GM12878 (cell line): ENCODE results near the gene CARD11. TPM values are rescaled to one million over a fixed set of nuclear protein-coding genes. Genes with fewer than 3 reads are reported as not detected.

Experiments used
- ATAC-seq: fragments of 200-7000 bp; cut with Tn5 transposase; 3 replicates; pipeline ENCODE4 v1.9.1; 2020; ENCODE audit warnings: mild to moderate bottlenecking, moderate library complexity
- BruUV-seq: library from RNA; stranded (reverse); fragments of 400-500 nt; replicated peaks from 2 replicates; lab custom pipeline; 2021; lab: Mats Ljungman, UMichigan
- CTCF ChIA-PET: fragments of 300-600 bp; sonication (Branson Sonifier 250); formaldehyde crosslinking; extraction: SDS; loops from one replicate; lab custom pipeline; 2021; ENCODE audit warnings: inconsistent platforms; lab: Yijun Ruan, JAX
- POLR2A ChIA-PET: fragments of 350-600 bp; formaldehyde crosslinking; extraction: SDS; loops from one replicate; lab custom pipeline; 2021; ENCODE audit warnings: inconsistent platforms; lab: Charles Lee
- RAD21 ChIA-PET: fragments of 300-600 bp; sonication (Branson Sonifier 250); formaldehyde crosslinking; loops from one replicate; lab custom pipeline; 2023; ENCODE audit warnings: antibody characterized with exemption; ENCODE audit not compliant: unreplicated experiment; lab: Charles Lee
- SMC1A ChIA-PET: fragments of 300-600 bp; sonication (Branson Sonifier 250); formaldehyde crosslinking; loops from one replicate; lab custom pipeline; 2023; ENCODE audit not compliant: unreplicated experiment, uncharacterized antibody; lab: Charles Lee
- DNase-seq: peaks from one replicate; pipeline ENCODE4 v3.0.0-alpha.2; 2011; ENCODE audit warnings: low read depth, low spot score
- FAIRE-seq: peaks from 3 replicates; lab custom pipeline; 2011; peaks lifted over from hg19 to GRCh38; lab: Jason Lieb, UNC
- H2AFZ ChIP-seq: 2 replicates; pipeline ENCODE4 v1.6.0; 2011; ENCODE audit warnings: low read depth, low read length, control low read depth; ENCODE audit not compliant: control insufficient read depth
- H3K27ac ChIP-seq: 2 replicates; pipeline ENCODE4 v1.5.1; 2011; ENCODE audit warnings: control low read depth; ENCODE audit not compliant: control insufficient read depth, insufficient read depth
- H3K27me3 ChIP-seq, 2 experiments: replicated peaks in 1 of 2; 2 replicates each; pipeline versions ENCODE4 v1.6.0 to v1.6.1; 2011; ENCODE audit warnings: low read length in 1 of 2; ENCODE audit not compliant: control insufficient read depth in 2 of 2, insufficient read depth in 2 of 2
- H3K36me3 ChIP-seq, 2 experiments: 2 replicates each; pipeline ENCODE4 v1.5.1; 2011; ENCODE audit warnings: low read length in 1 of 2; ENCODE audit not compliant: control insufficient read depth in 2 of 2, insufficient read depth in 2 of 2
- H3K4me1 ChIP-seq: 2 replicates; pipeline ENCODE4 v1.6.1; 2011; ENCODE audit warnings: mild to moderate bottlenecking, low read length, moderate library complexity, mixed read lengths; ENCODE audit not compliant: control insufficient read depth, insufficient read depth
- H3K4me2 ChIP-seq: 2 replicates; pipeline ENCODE4 v1.6.0; 2011; ENCODE audit warnings: control low read depth; ENCODE audit not compliant: control insufficient read depth, insufficient read depth
- H3K4me3 ChIP-seq: fragments of 200-600 bp; sonication (generic); 2 replicates; pipeline ENCODE4 v1.5.1; 2016
- H3K79me2 ChIP-seq: 2 replicates; pipeline ENCODE4 v1.6.0; 2011; ENCODE audit warnings: low read length; ENCODE audit not compliant: control insufficient read depth, insufficient read depth
- H3K9ac ChIP-seq: 2 replicates; pipeline ENCODE4 v1.8.0; 2011; ENCODE audit warnings: low read length, control low read depth, mixed read lengths; ENCODE audit not compliant: control insufficient read depth, insufficient read depth
- H3K9me3 ChIP-seq: replicated peaks from 3 replicates; pipeline ENCODE4 v1.5.1; 2011; ENCODE audit warnings: mild to moderate bottlenecking, low read length; ENCODE audit not compliant: control insufficient read depth, insufficient read depth
- H4K20me1 ChIP-seq: 2 replicates; pipeline ENCODE4 v1.6.0; 2011; ENCODE audit not compliant: control insufficient read depth, insufficient read depth
- ATF7 ChIP-seq: fragments of 450-650 bp; IDR thresholded peaks from 2 replicates; pipeline ENCODE4 v1.6.1; 2016; ENCODE audit warnings: low read depth, mild to moderate bottlenecking
- CBFB ChIP-seq: IDR thresholded peaks from 2 replicates; pipeline ENCODE4 v1.6.1; 2016; ENCODE audit warnings: antibody characterized with exemption, low read depth
- CEBPB ChIP-seq, 2 experiments: fragments of 150-350 bp in 1 of 2; IDR thresholded peaks; 2 replicates each; pipeline ENCODE4 v1.6.1; 2012 to 2014; ENCODE audit warnings: low read depth in 2 of 2, low read length in 2 of 2, borderline replicate concordance in 1 of 2, inconsistent platforms in 1 of 2
- DPF2 ChIP-seq: fragments of 450-650 bp; IDR thresholded peaks from 2 replicates; pipeline ENCODE4 v1.6.1; 2017; ENCODE audit warnings: mild to moderate bottlenecking
- FOXM1 ChIP-seq: IDR thresholded peaks from 2 replicates; pipeline ENCODE4 v1.6.1; 2012; ENCODE audit warnings: low read depth, mild to moderate bottlenecking, inconsistent platforms, low read length, moderate library complexity
- MTA2 ChIP-seq: fragments of 450-650 bp; IDR thresholded peaks from 2 replicates; pipeline ENCODE4 v1.6.1; 2016; ENCODE audit warnings: low read depth, mild to moderate bottlenecking, moderate library complexity
- NR2C2 ChIP-seq: IDR thresholded peaks from 2 replicates; pipeline ENCODE4 v1.6.1; 2011; ENCODE audit warnings: borderline replicate concordance, low read depth; ENCODE audit not compliant: control insufficient read depth, insufficient read length
- TCF12 ChIP-seq: IDR thresholded peaks from 2 replicates; pipeline ENCODE4 v1.6.1; 2011; ENCODE audit warnings: low read depth, mild to moderate bottlenecking, low read length
- ZNF274 ChIP-seq: IDR thresholded peaks from one replicate; pipeline ENCODE4 v1.8.0; 2011; ENCODE audit not compliant: insufficient read length, insufficient read depth
- ZNF622 ChIP-seq: fragments of 450-650 bp; IDR thresholded peaks from 2 replicates; pipeline ENCODE4 v1.6.1; 2017; ENCODE audit warnings: mild to moderate bottlenecking, inconsistent platforms
- WGBS: methylation state at CpG from one replicate; pipeline ENCODE4 v1.1.6; 2016; ENCODE audit warnings: low lambda C conversion rate; ENCODE audit not compliant: insufficient replicate concordance, insufficient coverage; ENCODE audit errors: missing lambda C conversion rate; 5-methylcytosine and 5-hydroxymethylcytosine counted together
- in situ Hi-C: fragments of 300-500 bp; cut with MboI; formaldehyde crosslinking; loops from 9 replicates; pipeline ENCODE4 v1.14.3; 2018; ENCODE audit warnings: mixed read lengths
- intact Hi-C: fragments of 100-400 bp; cut with micrococcal nuclease; formaldehyde crosslinking; loops from one replicate; pipeline ENCODE4 v1.14.2; 2022; ENCODE audit not compliant: unreplicated experiment
- polyA plus RNA-seq, 11 experiments: library from polyadenylated mRNA; depleted of rRNA in 4 of 11; unstranded in 6 of 11; stranded (reverse) in 5 of 11; fragments of >200 nt; fragmentation: Nextera tagmentation in 4 of 11; fragmentation: Illumina TruSeq in 1 of 11; extraction: Ambion mirVana in 4 of 11; extraction: Trizol in 1 of 11; gene quantifications; 1 replicate in 1 of 11; 2 replicates in 10 of 11; pipeline versions ENCODE4 v1.2.1 to v1.2.3, GENCODE V29; 2011 to 2016; ENCODE audit warnings: inconsistent platforms in 2 of 11, missing spikeins in 2 of 11, low read depth in 1 of 11
- total RNA-seq, 4 experiments: library from RNA; depleted of rRNA in 3 of 4; stranded (reverse); fragments of >200 nt in 3 of 4; fragmentation: Illumina TruSeq in 1 of 4; extraction: Trizol in 1 of 4; gene quantifications; 2 replicates each; pipeline versions ENCODE4 v1.2.1 to v1.2.3, GENCODE V29; 2013 to 2021
- TF ChIP-seq, protein P1 (sequence below), 3 experiments: IDR thresholded peaks in 2 of 3; conservative IDR thresholded peaks in 1 of 3; 2 replicates each; pipeline ENCODE4 v1.5.1; 2011; ENCODE audit warnings: low read depth in 3 of 3, low read length in 3 of 3, mild to moderate bottlenecking in 3 of 3, control low read depth in 2 of 3, moderate library complexity in 2 of 3, inconsistent platforms in 1 of 3, mixed read lengths in 1 of 3; ENCODE audit not compliant: control insufficient read depth in 2 of 3, insufficient read depth in 1 of 3; ENCODE audit errors: extremely low read depth in 1 of 3

The CARD11 gene
- total and polyA plus RNA-seq, 10 of the 15 experiments (the other 5 are each of a cell fraction or from before 2014, with no cell fraction given): 0.27 to 72.0 (median 28.4) TPM

- peak; percentile 68 for TF ChIP-seq MTA2
- TF ChIP-seq ZNF622: no peak
- TF ChIP-seq FOXM1: peak; percentile 83; the same call in 1 of the 2 replicates
- 0 out of 4 replicates have a peak, but pooled peaks of 1 of the 2 experiments have one; percentile 55 for TF ChIP-seq CEBPB (IDR thresholded peaks at IDR 0.05; ENCODE audit: borderline replicate concordance in 1 of 2, low read depth in 2 of 2, low read length in 2 of 2)
- TF ChIP-seq CBFB: no peak
Observed at GRCh38 chr7:3068530-3068929, 24.9 kb upstream of the CARD11 start (continued).

GRCh38 chr7:3067606-3068380, 24.1 kb upstream of the CARD11 start:
- TF ChIP-seq NR2C2: no peak
- TF ChIP-seq, protein P1, sequence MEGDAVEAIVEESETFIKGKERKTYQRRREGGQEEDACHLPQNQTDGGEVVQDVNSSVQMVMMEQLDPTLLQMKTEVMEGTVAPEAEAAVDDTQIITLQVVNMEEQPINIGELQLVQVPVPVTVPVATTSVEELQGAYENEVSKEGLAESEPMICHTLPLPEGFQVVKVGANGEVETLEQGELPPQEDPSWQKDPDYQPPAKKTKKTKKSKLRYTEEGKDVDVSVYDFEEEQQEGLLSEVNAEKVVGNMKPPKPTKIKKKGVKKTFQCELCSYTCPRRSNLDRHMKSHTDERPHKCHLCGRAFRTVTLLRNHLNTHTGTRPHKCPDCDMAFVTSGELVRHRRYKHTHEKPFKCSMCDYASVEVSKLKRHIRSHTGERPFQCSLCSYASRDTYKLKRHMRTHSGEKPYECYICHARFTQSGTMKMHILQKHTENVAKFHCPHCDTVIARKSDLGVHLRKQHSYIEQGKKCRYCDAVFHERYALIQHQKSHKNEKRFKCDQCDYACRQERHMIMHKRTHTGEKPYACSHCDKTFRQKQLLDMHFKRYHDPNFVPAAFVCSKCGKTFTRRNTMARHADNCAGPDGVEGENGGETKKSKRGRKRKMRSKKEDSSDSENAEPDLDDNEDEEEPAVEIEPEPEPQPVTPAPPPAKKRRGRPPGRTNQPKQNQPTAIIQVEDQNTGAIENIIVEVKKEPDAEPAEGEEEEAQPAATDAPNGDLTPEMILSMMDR (IDR thresholded peaks at IDR 0.05 in 2 of 3, conservative IDR thresholded peaks at IDR 0.05 in 1 of 3; ENCODE audit: control insufficient read depth in 2 of 3, extremely low read depth in 1 of 3, insufficient read depth in 1 of 3, low read depth in 3 of 3, low read length in 3 of 3): no peak
- no peak for TF ChIP-seq ZNF274
- peak; percentile 54; the same call in 1 of the 2 replicates for TF ChIP-seq TCF12
- 0 out of 2 replicates have a peak, but pooled peaks have one; percentile 14 for TF ChIP-seq DPF2
- 0 out of 2 replicates have a peak, but pooled peaks have one; percentile 19 for TF ChIP-seq MTA2
- peak; percentile 5; the same call in 1 of the 2 replicates for TF ChIP-seq ATF7
- in situ Hi-C loops: no loop called here
- H3K9ac ChIP-seq: no peak overlapping the region
- SMC1A ChIA-PET: interaction anchor here (0.8 to 8.7 kb wide), 22 partner anchors 9 to 180 kb away, joined by 3 to 67 read pairs (median 6); no protein-coding TSS in a partner anchor
- RAD21 ChIA-PET: interaction anchor here (1.2 to 4.3 kb wide), 14 partner anchors 10 to 358 kb away, joined by 3 to 38 read pairs (median 8); partner anchors contain the start of gene CARD11
- CTCF ChIA-PET: interaction anchor here (0.6 to 7.1 kb wide), 21 partner anchors 9 to 310 kb away, joined by 3 to 72 read pairs (median 4); partner anchors contain the start of gene CARD11
- H3K79me2 ChIP-seq: no peaks in the 10 kb centered on the region
- ATAC-seq (peak; percentile 54), FAIRE-seq (no peak), DNase-seq (no peak)
- H3K9me3 ChIP-seq: peaks cover 2% of the 10 kb centered on the region; the same call in 1 of the 3 replicates
- H3K4me3 ChIP-seq: no peak overlapping the region
- peak overlapping the region; percentile 42; the same call in 1 of the 2 replicates for H3K27ac ChIP-seq
- POLR2A ChIA-PET: interaction anchor here (0.9 to 3.6 kb wide), 6 partner anchors 11 to 175 kb away, joined by 4 to 15 read pairs (median 6); no protein-coding TSS in a partner anchor
- no peaks in the 10 kb centered on the region for H3K27me3 ChIP-seq
- peak overlapping the region; percentile 37 for H2AFZ ChIP-seq
- peaks cover 44% of the 10 kb centered on the region for H3K4me1 ChIP-seq
- 15% methylated on average over 2 of the region's 2 CpGs for WGBS
- no peaks in the 10 kb centered on the region for H3K36me3 ChIP-seq
- BruUV-seq: no TSS peak
- no peaks in the 10 kb centered on the region for H4K20me1 ChIP-seq
- 0 out of 2 replicates have a peak overlapping the region, but pooled peaks have one; percentile 44 for H3K4me2 ChIP-seq
- intact Hi-C loops: no loop called here
